Right lobe of liver (tissue), 6 donors: Measurements from ENCODE around the gene ITPR1. TPM values are rescaled to one million over a fixed set of nuclear protein-coding genes. Genes with fewer than 3 reads are reported as not detected.

Source experiments
- ATAC-seq, 4 donors: fragments of 200-7000 bp; cut with Tn5 transposase; one replicate each; pipeline ENCODE4 v1.9.1; 2020; ENCODE audit warnings: mild to moderate bottlenecking in 4 of 4, moderate library complexity in 4 of 4
- DNase-seq, 3 donors: peaks; one replicate each; pipeline ENCODE4 v3.0.0-alpha.2; 2020
- H3K27ac ChIP-seq, 3 donors: fragments of 200-600 bp; one replicate each; pipeline ENCODE4 v1.8.0; 2022
- H3K27me3 ChIP-seq, 2 donors: fragments of 200-600 bp; one replicate each; pipeline ENCODE4 v1.8.0; 2022
- H3K36me3 ChIP-seq, 4 donors: fragments of 200-600 bp; sonication (generic) in 1 of 4; one replicate each; pipeline versions ENCODE4 v1.5.1 to v1.8.0; 2017 to 2022; ENCODE audit warnings: control low read depth in 1 of 4
- H3K4me1 ChIP-seq, 4 donors: fragments of 200-600 bp; sonication (generic) in 1 of 4; one replicate each; pipeline versions ENCODE4 v1.5.1 to v1.8.0; 2017 to 2022; ENCODE audit warnings: control low read depth in 1 of 4
- H3K4me3 ChIP-seq, 3 donors: fragments of 200-600 bp; one replicate each; pipeline ENCODE4 v1.8.0; 2022
- H3K9me3 ChIP-seq, 4 donors: fragments of 200-600 bp; sonication (generic) in 1 of 4; one replicate each; pipeline versions ENCODE4 v1.5.1 to v1.8.0; 2017 to 2022; ENCODE audit warnings: control low read depth in 1 of 4
- CTCF ChIP-seq, 4 donors: fragments of 200-600 bp in 3 of 4; fragments of 450-650 bp in 1 of 4; IDR thresholded peaks; one replicate each; pipeline versions ENCODE4 v1.5.1 to v1.8.0; 2016 to 2022; ENCODE audit warnings: antibody characterized with exemption in 4 of 4, mild to moderate bottlenecking in 2 of 4
- POLR2A ChIP-seq: fragments of 450-650 bp; IDR thresholded peaks from one replicate; pipeline ENCODE4 v1.6.1; 2017; ENCODE audit warnings: antibody characterized with exemption, mild to moderate bottlenecking
- WGBS: methylation state at CpG from one replicate; pipeline ENCODE4 v1.1.6; 2018; ENCODE audit warnings: low coverage, low lambda C conversion rate; ENCODE audit not compliant: insufficient coverage; ENCODE audit errors: missing lambda C conversion rate; 5-methylcytosine and 5-hydroxymethylcytosine counted together
- intact Hi-C, 2 donors: fragments of 100-400 bp; cut with DNase I; formaldehyde crosslinking; loops; one replicate each; pipeline versions ENCODE4 v1.11.2 to v1.14.1; 2022
- total RNA-seq, 6 experiments: library from RNA; depleted of rRNA in 2 of 6; stranded (reverse); fragments of >200 nt in 2 of 6; fragmentation: NEBNext Ultra II Directional in 3 of 6; extraction: Animal tissue kit (Norgen Biotek cat#: 25700) in 3 of 6; gene quantifications; one replicate each; pipeline versions ENCODE4 v1.1.0 to v1.2.4, GENCODE V29; 2016 to 2023
- donor health status: DM: no; HTN: yes; CAD: no.
- donor health status: DM: no; HTN: no; CAD: no.
- donor health status: DM: no; HTN: no; CAD: no.
- donor health status: DM: no; HTN: yes; CAD: no.
- donor health status: DM: no; HTN: yes; CAD: no.

The ITPR1 gene
- total RNA-seq, 6 experiments from 2014 or later = 6.5 to 16.2 (median 11.5) TPM

DNA sequence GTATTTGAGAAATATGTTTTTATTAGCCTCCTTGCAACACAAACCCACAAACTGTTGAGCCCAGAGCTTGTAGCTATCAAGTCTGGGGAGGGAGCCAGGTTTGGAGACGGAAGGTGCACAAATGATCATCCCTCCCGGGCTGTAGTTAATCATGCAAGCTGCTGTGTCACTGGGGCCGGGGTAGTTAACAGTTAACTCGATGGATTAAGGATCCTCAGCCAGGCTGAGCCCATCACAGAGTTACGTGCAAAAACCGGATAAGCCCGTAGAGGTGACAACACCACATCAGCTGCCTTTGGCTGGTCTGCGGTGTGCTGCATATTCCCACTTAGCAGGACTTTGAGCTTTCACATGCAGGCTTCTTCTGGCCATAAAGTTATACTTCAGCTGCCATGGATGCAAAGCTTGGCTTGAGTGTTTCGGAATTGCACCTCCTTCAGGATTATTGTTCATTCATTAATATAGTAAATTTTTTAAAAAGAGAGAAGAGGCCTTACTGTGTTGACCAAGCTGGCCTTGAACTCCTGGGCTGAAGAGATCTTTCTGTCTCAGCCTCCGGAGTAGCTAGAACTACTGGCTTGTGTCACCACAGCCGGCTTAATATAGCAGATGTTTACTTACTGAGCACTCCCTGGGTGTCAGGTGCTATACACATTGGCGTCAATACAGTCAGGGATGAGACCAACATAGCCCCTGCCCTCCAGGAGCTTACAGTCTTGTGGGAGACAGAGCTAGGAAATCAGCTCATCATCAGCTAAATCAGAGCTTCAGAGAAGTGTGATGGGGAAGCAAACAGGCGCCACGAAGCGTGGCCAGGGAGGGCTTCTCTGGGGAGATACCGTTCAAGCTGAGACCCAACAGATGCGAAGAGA is 259.3 kb downstream of the ITPR1 start:
- WGBS = 51% methylated on average over 14 of the region's 17 CpGs
- H3K27ac ChIP-seq = peak overlapping the region; percentile 18 to 84 (median 71)
- H3K4me3 ChIP-seq = no peak overlapping the region
- intact Hi-C loops = no loop called here
- DNase-seq = peak in 2 of 3 donors; percentile 58 to 66
- H3K4me1 ChIP-seq = peaks cover 0 to 65% (median 18%) of the 10 kb centered on the region in 4 donors
- no peaks in the 10 kb centered on the region for H3K36me3 ChIP-seq
- TF ChIP-seq CTCF (IDR thresholded peaks at IDR 0.05) (no peak), POLR2A (peak; percentile 58)
- ATAC-seq = peak; percentile 41 to 68 (median 54)
- no peaks in the 10 kb centered on the region for H3K27me3 ChIP-seq
- H3K9me3 ChIP-seq = no peaks in the 10 kb centered on the region

DNA sequence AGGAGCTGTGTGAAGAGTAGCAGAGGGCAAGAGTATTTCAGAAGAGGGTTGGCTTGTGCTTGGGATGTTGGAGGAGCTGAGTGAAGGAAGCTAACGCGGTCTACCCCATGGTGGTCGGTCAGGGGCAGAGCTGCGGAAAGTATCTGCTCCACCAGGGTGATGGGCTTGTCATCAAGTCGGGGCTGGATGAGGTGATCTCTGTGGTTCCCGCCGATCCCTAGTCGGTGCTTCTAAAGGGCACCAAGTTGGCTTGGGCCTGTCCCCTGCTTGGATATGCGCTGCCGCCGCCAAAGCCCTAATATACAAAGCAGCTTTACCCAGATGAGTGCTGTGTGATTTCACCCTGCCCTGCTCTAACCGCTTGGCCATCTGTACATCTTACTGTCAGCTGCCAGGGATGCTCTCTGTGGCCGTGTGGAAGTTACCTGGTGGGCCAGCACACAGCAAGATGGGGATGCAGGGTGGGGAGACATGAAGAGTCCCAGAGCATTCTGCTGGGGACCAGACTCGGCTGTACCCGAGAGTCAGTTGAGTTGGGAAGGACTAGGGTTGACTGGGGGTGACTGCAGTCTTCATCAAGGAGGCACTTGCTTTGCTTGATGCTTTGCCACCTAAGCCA is 260.0 kb downstream of the ITPR1 start:
- Histone ChIP-seq H3K27me3 (no peaks in the 10 kb centered on the region), H3K36me3 (no peaks in the 10 kb centered on the region), H3K4me1 (peaks cover 0 to 63% (median 16%) of the 10 kb centered on the region in 4 donors), H3K4me3 (no peak overlapping the region), H3K9me3 (no peaks in the 10 kb centered on the region), H3K27ac (no peak overlapping the region)
- WGBS = 100% methylated on average over 1 of the region's 15 CpGs
- no peak for TF ChIP-seq POLR2A
- no peak for TF ChIP-seq CTCF (IDR thresholded peaks at IDR 0.05)
- ATAC-seq (no peak), DNase-seq (no peak)
- intact Hi-C loops = no loop called here

DNA sequence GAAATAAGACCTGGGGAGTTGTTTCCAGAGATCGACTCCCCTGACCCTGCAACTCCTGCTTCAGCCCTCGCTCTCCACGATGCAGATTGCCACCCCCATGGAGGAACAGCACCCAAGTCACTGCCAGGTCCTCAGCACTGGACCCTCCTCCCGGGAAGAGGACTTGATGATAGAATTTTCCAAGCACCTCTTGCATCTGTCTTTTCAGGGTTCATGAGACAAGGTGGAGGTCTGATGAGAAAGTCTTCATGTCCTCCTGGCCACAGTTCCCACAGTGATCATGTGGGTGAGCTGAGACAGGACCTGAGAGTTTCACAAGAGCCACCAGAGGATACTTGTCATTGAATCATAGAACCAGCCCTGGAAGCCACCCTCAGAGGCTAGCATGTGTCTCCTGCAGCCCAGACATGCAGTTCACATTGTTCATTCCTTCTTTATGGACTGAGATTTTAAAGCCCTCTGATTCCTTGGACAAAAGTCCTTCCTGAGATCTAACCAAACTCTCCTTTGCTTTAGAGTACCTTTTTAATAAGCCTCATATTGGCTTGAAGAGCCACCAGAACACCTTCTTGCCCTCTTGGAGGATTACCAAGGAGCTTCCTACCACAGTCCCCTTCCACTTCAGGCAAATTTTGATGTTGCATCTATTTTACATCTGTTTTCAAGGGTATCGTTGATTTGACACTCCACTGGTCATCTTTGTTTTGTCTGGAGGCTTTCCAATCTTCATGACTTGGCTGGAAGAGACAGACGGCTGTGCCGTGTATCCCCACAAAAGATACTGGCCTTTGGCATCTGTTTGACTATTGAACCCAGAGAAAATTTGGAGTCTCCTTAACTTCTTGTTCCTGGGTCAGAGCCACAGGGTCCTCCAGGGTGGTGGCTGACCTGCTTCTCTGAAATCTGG is 261.3 kb downstream of the ITPR1 start:
- DNase-seq (no peak), ATAC-seq (no peak)
- intact Hi-C loops = no loop called here
- Histone ChIP-seq H3K9me3 (no peaks in the 10 kb centered on the region), H3K4me1 (peaks cover 0 to 51% (median 11%) of the 10 kb centered on the region in 4 donors), H3K27ac (no peak overlapping the region), H3K27me3 (no peaks in the 10 kb centered on the region), H3K36me3 (no peaks in the 10 kb centered on the region), H3K4me3 (no peak overlapping the region)
- WGBS = 45% methylated on average over 4 of the region's 7 CpGs
- TF ChIP-seq POLR2A (no peak), CTCF (IDR thresholded peaks at IDR 0.05) (no peak)

DNA sequence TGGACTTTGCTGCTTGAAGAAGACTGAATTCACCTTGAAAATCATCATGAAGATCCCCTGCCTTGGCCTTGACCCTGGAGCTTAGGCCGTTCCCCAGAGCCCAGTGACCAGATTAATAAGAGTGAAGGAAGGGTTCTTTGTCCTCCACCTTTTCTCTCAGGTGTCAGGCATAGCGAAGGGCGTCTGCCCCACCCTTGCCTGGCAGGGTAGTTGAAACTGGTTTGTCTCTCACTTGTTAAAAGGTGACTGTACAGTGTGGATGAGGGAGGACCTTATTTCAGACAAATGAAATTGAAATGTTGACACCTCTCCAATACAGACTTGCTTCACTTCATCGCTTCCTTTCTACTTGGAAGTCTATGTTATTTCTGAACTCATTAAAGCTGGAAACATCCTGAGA is 262.4 kb downstream of the ITPR1 start:
- H3K4me1 ChIP-seq = peaks cover 0 to 39% (median 7%) of the 10 kb centered on the region in 4 donors
- no peak for ATAC-seq
- WGBS = 95% methylated on average over 4 of the region's 4 CpGs

More for the DNA sequence above, 262.4 kb downstream of the ITPR1 start:
- DNase-seq = no peak
- TF ChIP-seq CTCF (IDR thresholded peaks at IDR 0.05) = no peak
- TF ChIP-seq POLR2A = no peak
- Histone ChIP-seq H3K27ac (no peak overlapping the region), H3K9me3 (no peaks in the 10 kb centered on the region), H3K27me3 (no peaks in the 10 kb centered on the region), H3K4me3 (no peak overlapping the region), H3K36me3 (no peaks in the 10 kb centered on the region)
- intact Hi-C loops = no loop called here
